ENCODE data around the gene ANO1.

Gene ANO1

GRCh38 chr11:70092959-70093715, 15.0 kb downstream of the ANO1 start:
- H4K20me1 ChIP-seq (ENCODE audit: insufficient read depth) = no peaks in the 10 kb centered on the region
- no peaks in the 10 kb centered on the region for H3K79me2 ChIP-seq (ENCODE audit: insufficient read depth, low read depth)
- no peaks in the 10 kb centered on the region for H3K36me3 ChIP-seq (ENCODE audit: insufficient read depth)
- no peak overlapping the region for H3K4me2 ChIP-seq
- H3K4me3 ChIP-seq (IDR thresholded peaks at IDR 0.05; ENCODE audit: insufficient read depth, low read depth, low read length) = no peak overlapping the region
- H3K4me1 ChIP-seq (ENCODE audit: low read depth, poor library complexity, severe bottlenecking) = no peaks in the 10 kb centered on the region
- H3K27ac ChIP-seq = no peak overlapping the region
- H3K9ac ChIP-seq = no peak overlapping the region
- no peak overlapping the region for H2AFZ ChIP-seq (ENCODE audit: low read depth)
- no peak for TF ChIP-seq CTCF (conservative IDR thresholded peaks at IDR 0.05; ENCODE audit: low read depth, low read length)
- H3K27me3 ChIP-seq (ENCODE audit: insufficient read depth, low read depth) = peaks cover 10% of the 10 kb centered on the region; the same call in 1 of the 2 replicates

- Histone ChIP-seq H3K27me3 (ENCODE audit: insufficient read depth, low read depth) (peaks cover 15% of the 10 kb centered on the region; the same call in 1 of the 2 replicates), H3K4me2 (no peak overlapping the region), H3K27ac (no peak overlapping the region)
These were observed 17.6 kb downstream of the ANO1 start for GRCh38 chr11:70095541-70096252.

GRCh38 chr11:70097783-70098563, 19.9 kb downstream of the ANO1 start:
- no peak overlapping the region for H3K9ac ChIP-seq
- peaks cover 15% of the 10 kb centered on the region; the same call in 1 of the 2 replicates for H3K27me3 ChIP-seq (ENCODE audit: insufficient read depth, low read depth)
- H3K4me2 ChIP-seq = no peak overlapping the region
- H4K20me1 ChIP-seq (ENCODE audit: insufficient read depth) = no peaks in the 10 kb centered on the region
- H3K4me3 ChIP-seq (IDR thresholded peaks at IDR 0.05; ENCODE audit: insufficient read depth, low read depth, low read length) = no peak overlapping the region
- H3K4me1 ChIP-seq (ENCODE audit: low read depth, poor library complexity, severe bottlenecking) = no peaks in the 10 kb centered on the region
- no peak for TF ChIP-seq CTCF (conservative IDR thresholded peaks at IDR 0.05; ENCODE audit: low read depth, low read length)
- no peaks in the 10 kb centered on the region for H3K36me3 ChIP-seq (ENCODE audit: insufficient read depth)
- no peaks in the 10 kb centered on the region for H3K79me2 ChIP-seq (ENCODE audit: insufficient read depth, low read depth)
- no peak overlapping the region for H2AFZ ChIP-seq (ENCODE audit: low read depth)
- no peak overlapping the region for H3K27ac ChIP-seq

More at GRCh38 chr11:70095541-70096252, 17.6 kb downstream of the ANO1 start:
- Histone ChIP-seq H3K9ac (no peak overlapping the region), H3K36me3 (ENCODE audit: insufficient read depth) (no peaks in the 10 kb centered on the region), H4K20me1 (ENCODE audit: insufficient read depth) (no peaks in the 10 kb centered on the region), H2AFZ (ENCODE audit: low read depth) (no peak overlapping the region), H3K4me3 (IDR thresholded peaks at IDR 0.05; ENCODE audit: insufficient read depth, low read depth, low read length) (no peak overlapping the region), H3K4me1 (ENCODE audit: low read depth, poor library complexity, severe bottlenecking) (no peaks in the 10 kb centered on the region), H3K79me2 (ENCODE audit: insufficient read depth, low read depth) (no peaks in the 10 kb centered on the region)
- TF ChIP-seq CTCF (conservative IDR thresholded peaks at IDR 0.05; ENCODE audit: low read depth, low read length) = no peak

GRCh38 chr11:70098936-70099335, 20.8 kb downstream of the ANO1 start:
- Histone ChIP-seq H3K4me2 (no peak overlapping the region), H3K9ac (no peak overlapping the region), H3K27ac (no peak overlapping the region), H3K4me3 (IDR thresholded peaks at IDR 0.05; ENCODE audit: insufficient read depth, low read depth, low read length) (no peak overlapping the region), H2AFZ (ENCODE audit: low read depth) (no peak overlapping the region), H3K36me3 (ENCODE audit: insufficient read depth) (no peaks in the 10 kb centered on the region), H3K79me2 (ENCODE audit: insufficient read depth, low read depth) (no peaks in the 10 kb centered on the region), H3K27me3 (ENCODE audit: insufficient read depth, low read depth) (peaks cover 25% of the 10 kb centered on the region; the same call in 1 of the 2 replicates), H4K20me1 (ENCODE audit: insufficient read depth) (no peaks in the 10 kb centered on the region), H3K4me1 (ENCODE audit: low read depth, poor library complexity, severe bottlenecking) (no peaks in the 10 kb centered on the region)
- TF ChIP-seq CTCF (conservative IDR thresholded peaks at IDR 0.05; ENCODE audit: low read depth, low read length) = no peak

Measured in KMS-11 (cell line).